IMR-90 (cell line): ENCODE data around the gene ERP44. TPM values are rescaled to one million over a fixed set of nuclear protein-coding genes. Genes with fewer than 3 reads are reported as not detected.

ENCODE experiments used
- ATAC-seq: fragments of 200-7000 bp; cut with Tn5 transposase; 2 replicates; pipeline ENCODE4 v1.9.1; 2020; ENCODE audit warnings: low read depth, mild to moderate bottlenecking, moderate library complexity
- BruUV-seq: library from RNA; stranded (reverse); fragments of 400-500 nt; replicated peaks from 2 replicates; lab custom pipeline; 2021; lab: Mats Ljungman, UMichigan
- CTCF ChIA-PET: fragments of 300-600 bp; formaldehyde crosslinking; extraction: SDS; loops from one replicate; lab custom pipeline; 2021; ENCODE audit warnings: antibody characterized with exemption; lab: Yijun Ruan, JAX
- POLR2A ChIA-PET: fragments of 300-600 bp; sonication (Branson Sonifier 250); formaldehyde crosslinking; loops from one replicate; lab custom pipeline; 2022; ENCODE audit warnings: antibody characterized with exemption; ENCODE audit not compliant: unreplicated experiment; lab: Charles Lee
- DNase-seq: peaks from one replicate; pipeline ENCODE4 v3.0.0; 2013
- H2AFZ ChIP-seq: replicated peaks from 2 replicates; pipeline ENCODE3; 2013; ENCODE audit warnings: low read length, mild to moderate bottlenecking; ENCODE audit not compliant: poor library complexity
- H2AK5ac ChIP-seq: 2 replicates; pipeline ENCODE4 v1.6.1; 2013; ENCODE audit warnings: low read depth, low read length, inconsistent platforms
- H2AK9ac ChIP-seq: replicated peaks from 2 replicates; pipeline ENCODE3; 2013; ENCODE audit warnings: mild to moderate bottlenecking, low read depth, low read length, moderate library complexity; ENCODE audit not compliant: poor library complexity
- H2BK120ac ChIP-seq: 2 replicates; pipeline ENCODE4 v1.6.1; 2013; ENCODE audit warnings: low read depth, low read length, inconsistent platforms
- H2BK15ac ChIP-seq: 3 replicates; pipeline ENCODE4 v1.6.1; 2013; ENCODE audit warnings: low read depth, low read length, inconsistent platforms
- H2BK20ac ChIP-seq: 2 replicates; pipeline ENCODE4 v1.6.1; 2013; ENCODE audit warnings: low read depth, mild to moderate bottlenecking, inconsistent platforms, low read length, moderate library complexity
- H2BK5ac ChIP-seq: 2 replicates; pipeline ENCODE4 v1.6.1; 2013; ENCODE audit warnings: mild to moderate bottlenecking, low read depth, low read length, inconsistent platforms; ENCODE audit not compliant: poor library complexity, severe bottlenecking
- H3K14ac ChIP-seq: replicated peaks from 2 replicates; pipeline ENCODE4 v1.6.1; 2013; ENCODE audit warnings: low read depth, low read length, inconsistent platforms
- H3K18ac ChIP-seq: 2 replicates; pipeline ENCODE4 v1.6.1; 2013; ENCODE audit warnings: low read depth, low read length, control low read depth
- H3K23ac ChIP-seq: 2 replicates; pipeline ENCODE4 v1.6.1; 2013; ENCODE audit warnings: low read depth, low read length, inconsistent platforms
- H3K27ac ChIP-seq: 2 replicates; pipeline ENCODE4 v1.5.1; 2013; ENCODE audit warnings: mild to moderate bottlenecking, control low read depth, low read length; ENCODE audit not compliant: insufficient read depth
- H3K27me3 ChIP-seq: 2 replicates; pipeline ENCODE4 v1.6.1; 2013; ENCODE audit warnings: low read length; ENCODE audit not compliant: control insufficient read depth, insufficient read depth
- H3K36me3 ChIP-seq: 2 replicates; pipeline ENCODE4 v1.6.1; 2013; ENCODE audit warnings: low read length, mixed read lengths; ENCODE audit not compliant: control insufficient read depth, insufficient read depth
- H3K4ac ChIP-seq: 2 replicates; pipeline ENCODE4 v1.6.1; 2013; ENCODE audit warnings: low read depth, low read length, inconsistent platforms
- H3K4me1 ChIP-seq: 2 replicates; pipeline ENCODE4 v1.6.1; 2013; ENCODE audit warnings: low read length, mixed read lengths; ENCODE audit not compliant: control insufficient read depth, insufficient read depth
- H3K4me2 ChIP-seq: 2 replicates; pipeline ENCODE4 v1.6.1; 2013; ENCODE audit warnings: low read depth, mild to moderate bottlenecking, control low read depth, low read length, moderate library complexity
- H3K4me3 ChIP-seq: 2 replicates; pipeline ENCODE4 v1.5.1; 2013; ENCODE audit warnings: low read depth, mild to moderate bottlenecking, control low read depth, low read length, moderate library complexity; ENCODE audit not compliant: insufficient read depth
- H3K56ac ChIP-seq: 2 replicates; pipeline ENCODE4 v1.6.1; 2013; ENCODE audit warnings: low read length, inconsistent platforms; ENCODE audit not compliant: insufficient read depth; ENCODE audit errors: extremely low read depth
- H3K79me1 ChIP-seq, 2 experiments: 2 replicates each; pipeline ENCODE4 v1.6.1; 2013; ENCODE audit warnings: low read length in 2 of 2, inconsistent platforms in 1 of 2, low read depth in 1 of 2
- H3K9ac ChIP-seq: 2 replicates; pipeline ENCODE4 v1.6.1; 2013; ENCODE audit warnings: low read depth, low read length, control low read depth
- H3K9me1 ChIP-seq: 2 replicates; pipeline ENCODE4 v1.6.1; 2013; ENCODE audit warnings: low read length, inconsistent platforms; ENCODE audit not compliant: insufficient read depth
- H3K9me3 ChIP-seq: 2 replicates; pipeline ENCODE4 v1.6.1; 2013; ENCODE audit warnings: low read length; ENCODE audit not compliant: control insufficient read depth, insufficient read depth
- H4K20me1 ChIP-seq: 2 replicates; pipeline ENCODE4 v1.6.1; 2013; ENCODE audit warnings: low read length, inconsistent platforms; ENCODE audit not compliant: insufficient read depth
- H4K5ac ChIP-seq: 2 replicates; pipeline ENCODE4 v1.6.1; 2013; ENCODE audit warnings: mild to moderate bottlenecking, low read depth, low read length, control low read depth
- H4K8ac ChIP-seq, 2 experiments: 2 replicates each; pipeline ENCODE4 v1.6.1; 2013; ENCODE audit warnings: low read depth in 2 of 2, low read length in 2 of 2, control low read depth in 1 of 2, inconsistent platforms in 1 of 2
- H4K91ac ChIP-seq: 2 replicates; pipeline ENCODE4 v1.6.1; 2013; ENCODE audit warnings: low read depth, low read length, inconsistent platforms; ENCODE audit not compliant: insufficient read depth
- BHLHE40 ChIP-seq: fragments of 150-350 bp; IDR thresholded peaks from 2 replicates; pipeline ENCODE4 v1.6.1; 2016; ENCODE audit warnings: mild to moderate bottlenecking, low read depth, low read length
- CEBPB ChIP-seq: IDR thresholded peaks from 2 replicates; pipeline ENCODE4 v1.6.1; 2012; ENCODE audit warnings: low read depth, low read length, improper control_type of control experiment
- CHD1 ChIP-seq: IDR thresholded peaks from 2 replicates; pipeline ENCODE4 v1.6.1; 2012; ENCODE audit warnings: low read depth, low read length, improper control_type of control experiment
- CTCF ChIP-seq: conservative IDR thresholded peaks from 2 replicates; pipeline ENCODE4 v1.5.1; 2012; ENCODE audit warnings: mild to moderate bottlenecking, low read depth, low read length, improper control_type of control experiment
- ELK1 ChIP-seq: fragments of 150-350 bp; IDR thresholded peaks from 2 replicates; pipeline ENCODE4 v1.6.1; 2016; ENCODE audit warnings: low read depth, mild to moderate bottlenecking, low read length, moderate library complexity, borderline replicate concordance
- FOS ChIP-seq: fragments of 150-350 bp; IDR thresholded peaks from 2 replicates; pipeline ENCODE4 v1.6.1; 2016; ENCODE audit warnings: low read depth, low read length
- MAFK ChIP-seq: IDR thresholded peaks from 2 replicates; pipeline ENCODE4 v1.6.1; 2012; ENCODE audit warnings: low read depth, low read length, improper control_type of control experiment
- MAZ ChIP-seq: IDR thresholded peaks from 2 replicates; pipeline ENCODE4 v1.6.1; 2012; ENCODE audit warnings: low read depth, mild to moderate bottlenecking, low read length, improper control_type of control experiment, moderate library complexity, borderline replicate concordance
- MXI1 ChIP-seq: IDR thresholded peaks from 2 replicates; pipeline ENCODE4 v1.6.1; 2012; ENCODE audit warnings: low read depth, mild to moderate bottlenecking, low read length, moderate library complexity, borderline replicate concordance
- NFE2L2 ChIP-seq: fragments of 150-350 bp; IDR thresholded peaks from 2 replicates; pipeline ENCODE4 v1.6.1; 2016; ENCODE audit warnings: low read depth, mild to moderate bottlenecking, low read length
- POLR2A ChIP-seq: IDR thresholded peaks from 2 replicates; pipeline ENCODE4 v1.6.1; 2012; ENCODE audit warnings: mild to moderate bottlenecking, low read depth, low read length
- RAD21 ChIP-seq: IDR thresholded peaks from 2 replicates; pipeline ENCODE4 v1.6.1; 2012; ENCODE audit warnings: low read length, improper control_type of control experiment
- RCOR1 ChIP-seq: IDR thresholded peaks from 2 replicates; pipeline ENCODE4 v1.6.1; 2012; ENCODE audit warnings: mild to moderate bottlenecking, low read length, improper control_type of control experiment; ENCODE audit not compliant: insufficient replicate concordance
- RFX5 ChIP-seq: IDR thresholded peaks from 2 replicates; pipeline ENCODE4 v1.8.0; 2012; ENCODE audit warnings: low read depth, mild to moderate bottlenecking, low read length, moderate library complexity
- SMC3 ChIP-seq: fragments of 150-350 bp; IDR thresholded peaks from 2 replicates; pipeline ENCODE4 v1.6.1; 2016; ENCODE audit warnings: low read depth, mild to moderate bottlenecking, antibody characterized with exemption, low read length, moderate library complexity
- WGBS, 2 experiments: methylation state at CpG; one replicate each; pipeline versions ENCODE4 v1.1.5 to v1.1.7; 2013; ENCODE audit warnings: missing lambda C conversion rate in 2 of 2; ENCODE audit not compliant: insufficient read length in 1 of 2; ENCODE audit errors: extremely low coverage in 2 of 2; 5-methylcytosine and 5-hydroxymethylcytosine counted together
- dilution Hi-C: fragments of 300-500 bp; cut with HindIII; formaldehyde crosslinking; loops from one replicate; pipeline ENCODE4 v1.14.3; 2018; ENCODE audit warnings: low sequenced_read_pairs; ENCODE audit not compliant: unreplicated experiment
- in situ Hi-C: fragments of 300-500 bp; cut with MboI; formaldehyde crosslinking; loops from 3 replicates; pipeline ENCODE4 v1.14.3; 2019; ENCODE audit warnings: low sequenced_read_pairs, inconsistent platforms, mixed read lengths
- intact Hi-C: fragments of 100-400 bp; cut with micrococcal nuclease; formaldehyde crosslinking; loops from 2 replicates; pipeline ENCODE4 v1.10.0; 2022
- polyA plus RNA-seq, 3 experiments: library from polyadenylated mRNA; depleted of rRNA; stranded (reverse); fragments of >200 nt; gene quantifications; 2 replicates each; pipeline ENCODE4 v1.2.3, GENCODE V29; 2012; ENCODE audit warnings: low replicate concordance in 1 of 3
- total RNA-seq: library from RNA; depleted of rRNA; stranded (reverse); fragments of >200 nt; gene quantifications from 2 replicates; pipeline ENCODE4 v1.2.3, GENCODE V29; 2012
- TF ChIP-seq, protein P1 (sequence below): fragments of 150-350 bp; IDR thresholded peaks from 2 replicates; pipeline ENCODE4 v1.6.1; 2017; ENCODE audit warnings: mild to moderate bottlenecking, antibody characterized with exemption, low read length, low read depth

Gene ERP44
- total and polyA plus RNA-seq, 2 of the 4 experiments (the other 2 are of a cell fraction) = 9.1 to 13.5 TPM

- dilution Hi-C loops (no loop called here), in situ Hi-C loops (no loop called here), intact Hi-C loops (loop anchor here (1.0 to 10.0 kb wide), 4 partner anchors 12 to 495 kb away; partner anchors contain the start of gene NR4A3)
- Histone ChIP-seq H2BK5ac (peak overlapping the region; percentile 64), H3K9me1 (peaks cover 13% of the 10 kb centered on the region; the same call in 1 of the 2 replicates), H2AK5ac (peak overlapping the region; percentile 18), H2BK15ac (peak overlapping the region; percentile 8; the same call in 1 of the 3 replicates), H3K27me3 (no peaks in the 10 kb centered on the region), H3K36me3 (peaks cover 5% of the 10 kb centered on the region), H3K4me2 (peak overlapping the region; percentile 79), H2BK20ac (no peak overlapping the region), H3K27ac (peak overlapping the region; percentile 54), H2BK120ac (0 out of 2 replicates have a peak overlapping the region, but pooled peaks have one; percentile 1), H4K20me1 (peaks cover 17% of the 10 kb centered on the region; the same call in 1 of the 2 replicates), H4K8ac (peak overlapping the region; percentile 79 to 87), H3K9me3 (no peaks in the 10 kb centered on the region), H3K79me1 (peaks cover 23 to 61% of the 10 kb centered on the region in 2 experiments), H3K18ac (peak overlapping the region; percentile 4; the same call in 1 of the 2 replicates), H4K91ac (peak overlapping the region; percentile 59), H3K9ac (peak overlapping the region; percentile 75), H3K4ac (peak overlapping the region; percentile 82), H3K4me1 (peaks cover 2% of the 10 kb centered on the region; the same call in 1 of the 2 replicates), H2AFZ (peak overlapping the region; percentile 96), H3K4me3 (peak overlapping the region; percentile 88), H3K56ac (peak overlapping the region; percentile 78), H3K14ac (peak overlapping the region; percentile 75), H4K5ac (peak overlapping the region; percentile 46), H2AK9ac (peak overlapping the region; percentile 13), H3K23ac (peak overlapping the region; percentile 63)
- ChIA-PET POLR2A (no interaction called here), CTCF (no interaction called here)
- DNase-seq = no peak
- BruUV-seq = no TSS peak
- no peak for ATAC-seq
- no peak for TF ChIP-seq FOS
- TF ChIP-seq, protein P1, sequence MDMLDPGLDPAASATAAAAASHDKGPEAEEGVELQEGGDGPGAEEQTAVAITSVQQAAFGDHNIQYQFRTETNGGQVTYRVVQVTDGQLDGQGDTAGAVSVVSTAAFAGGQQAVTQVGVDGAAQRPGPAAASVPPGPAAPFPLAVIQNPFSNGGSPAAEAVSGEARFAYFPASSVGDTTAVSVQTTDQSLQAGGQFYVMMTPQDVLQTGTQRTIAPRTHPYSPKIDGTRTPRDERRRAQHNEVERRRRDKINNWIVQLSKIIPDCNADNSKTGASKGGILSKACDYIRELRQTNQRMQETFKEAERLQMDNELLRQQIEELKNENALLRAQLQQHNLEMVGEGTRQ = no peak
- no peak for TF ChIP-seq CHD1
- TF ChIP-seq RAD21 = no peak
- no peak for TF ChIP-seq RFX5
- TF ChIP-seq MAZ = no peak
- TF ChIP-seq CTCF = no peak
- TF ChIP-seq ELK1 = no peak
- TF ChIP-seq MAFK = no peak
- no peak for TF ChIP-seq BHLHE40
- TF ChIP-seq MXI1 = no peak
- no peak for TF ChIP-seq NFE2L2
- TF ChIP-seq POLR2A = no peak
- no peak for TF ChIP-seq RCOR1
- no peak; the same call in 1 of the 2 replicates for TF ChIP-seq CEBPB
- TF ChIP-seq SMC3 = no peak
- WGBS, 2 experiments = 10% methylated on average over 4 of the region's 10 CpGs; no CpG with 5 or more reads in 1 of the 2 experiments
Measured at GRCh38 chr9:100099722-100100042, 882 bp upstream of the ERP44 start.
